DND-41 (cell line): Measurements from ENCODE around the gene VPS37B.

Experiments
- ATAC-seq: fragments of 200-7000 bp; cut with Tn5 transposase; 3 replicates; pipeline ENCODE4 v1.9.1; 2021; ENCODE audit warnings: low read depth; ENCODE audit not compliant: insufficient read depth
- DNase-seq: peaks from one replicate; pipeline ENCODE4 v3.0.0-alpha.2; 2020
- H2AFZ ChIP-seq: 2 replicates; pipeline ENCODE4 v1.6.0; 2012; ENCODE audit warnings: low read depth, low read length
- H3K27ac ChIP-seq: 2 replicates; pipeline ENCODE4 v1.5.1; 2012; ENCODE audit warnings: low read length, inconsistent platforms
- H3K27me3 ChIP-seq: fragments of 200-600 bp; sonication (generic); 2 replicates; pipeline ENCODE4 v1.6.0; 2012; ENCODE audit warnings: low read length, mild to moderate bottlenecking, inconsistent platforms; ENCODE audit not compliant: insufficient read depth, poor library complexity
- H3K36me3 ChIP-seq: 2 replicates; pipeline ENCODE4 v1.5.1; 2012; ENCODE audit warnings: low read length, inconsistent platforms; ENCODE audit not compliant: insufficient read depth
- H3K4me1 ChIP-seq: 2 replicates; pipeline ENCODE4 v1.5.1; 2012; ENCODE audit warnings: mild to moderate bottlenecking, low read length; ENCODE audit not compliant: insufficient read depth
- H3K4me2 ChIP-seq: 2 replicates; pipeline ENCODE4 v1.6.0; 2012; ENCODE audit warnings: mild to moderate bottlenecking, moderate library complexity, low read length, inconsistent platforms; ENCODE audit not compliant: insufficient read depth
- H3K4me3 ChIP-seq, 2 experiments: fragments of 200-600 bp in 1 of 2; shearing (Covaris generic) in 1 of 2; 2 replicates each; pipeline ENCODE4 v1.5.1; 2012 to 2016; ENCODE audit warnings: inconsistent platforms in 2 of 2, low read length in 2 of 2, mild to moderate bottlenecking in 2 of 2, low read depth in 1 of 2, moderate library complexity in 1 of 2
- H3K79me2 ChIP-seq: 2 replicates; pipeline ENCODE4 v1.6.0; 2012; ENCODE audit warnings: low read length, inconsistent platforms; ENCODE audit not compliant: insufficient read depth
- H3K9ac ChIP-seq: 2 replicates; pipeline ENCODE4 v1.6.0; 2012; ENCODE audit warnings: low read depth, mild to moderate bottlenecking, inconsistent platforms, low read length, moderate library complexity
- H3K9me3 ChIP-seq: 2 replicates; pipeline ENCODE4 v1.5.1; 2012; ENCODE audit warnings: low read length, moderate library complexity, mild to moderate bottlenecking, inconsistent platforms; ENCODE audit not compliant: insufficient read depth, severe bottlenecking
- H4K20me1 ChIP-seq: 2 replicates; pipeline ENCODE4 v1.6.0; 2012; ENCODE audit warnings: low read length; ENCODE audit not compliant: insufficient read depth
- CTCF ChIP-seq: IDR thresholded peaks from 2 replicates; pipeline ENCODE4 v1.5.1; 2012; ENCODE audit warnings: borderline replicate concordance, low read length, moderate library complexity, mild to moderate bottlenecking; ENCODE audit not compliant: poor library complexity, severe bottlenecking; ENCODE audit errors: extremely low read depth
- EZH2 ChIP-seq: IDR thresholded peaks from 3 replicates; pipeline ENCODE4 v1.6.1; 2012; ENCODE audit warnings: borderline replicate concordance, low read depth, mild to moderate bottlenecking, moderate library complexity, low read length, inconsistent platforms; ENCODE audit not compliant: severe bottlenecking

The VPS37B gene

GRCh38 chr12:122844366-122844971, 51.5 kb downstream of the VPS37B start:
- Histone ChIP-seq H3K9me3 (no peaks in the 10 kb centered on the region), H3K27ac (no peak overlapping the region), H2AFZ (no peak overlapping the region), H3K4me3 (no peak overlapping the region), H3K4me1 (no peaks in the 10 kb centered on the region), H3K9ac (no peak overlapping the region), H3K4me2 (no peak overlapping the region), H4K20me1 (peaks cover 54% of the 10 kb centered on the region), H3K79me2 (0 out of 2 replicates have a peak, but pooled peaks cover 3% of the 10 kb centered on the region), H3K36me3 (no peaks in the 10 kb centered on the region), H3K27me3 (no peaks in the 10 kb centered on the region)
- ATAC-seq (no peak), DNase-seq (no peak)
- TF ChIP-seq EZH2 (no peak), CTCF (no peak)

- Histone ChIP-seq H3K9me3 (no peaks in the 10 kb centered on the region), H3K27me3 (no peaks in the 10 kb centered on the region), H3K79me2 (peaks cover 4% of the 10 kb centered on the region; the same call in 1 of the 2 replicates), H3K4me3 (no peak overlapping the region), H4K20me1 (peaks cover 50% of the 10 kb centered on the region), H3K4me2 (no peak overlapping the region), H2AFZ (no peak overlapping the region), H3K36me3 (no peaks in the 10 kb centered on the region), H3K27ac (no peak overlapping the region), H3K4me1 (no peaks in the 10 kb centered on the region), H3K9ac (no peak overlapping the region)
- no peak for DNase-seq
- TF ChIP-seq CTCF (no peak), EZH2 (no peak)
- ATAC-seq = no peak
Measured at GRCh38 chr12:122843455-122843854, 52.5 kb downstream of the VPS37B start.

GRCh38 chr12:122842505-122843405, 53.2 kb downstream of the VPS37B start:
- Histone ChIP-seq H3K79me2 (peaks cover 6% of the 10 kb centered on the region; the same call in 1 of the 2 replicates), H3K27ac (no peak overlapping the region), H3K27me3 (no peaks in the 10 kb centered on the region)

More at GRCh38 chr12:122842505-122843405, 53.2 kb downstream of the VPS37B start:
- DNase-seq = no peak
- no peak for TF ChIP-seq EZH2
- no peak for TF ChIP-seq CTCF
- Histone ChIP-seq H4K20me1 (peaks cover 44% of the 10 kb centered on the region), H2AFZ (no peak overlapping the region), H3K4me3 (no peak overlapping the region), H3K9me3 (no peaks in the 10 kb centered on the region), H3K9ac (no peak overlapping the region), H3K36me3 (no peaks in the 10 kb centered on the region), H3K4me2 (no peak overlapping the region), H3K4me1 (peaks cover 2% of the 10 kb centered on the region; the same call in 1 of the 2 replicates)
- ATAC-seq = no peak
